LNCaP clone FGC (cell line): ENCODE data around the gene ZCCHC4.

Experiments used
- DNase-seq: peaks from one replicate; pipeline ENCODE4 v3.0.0-alpha.2; 2011; ENCODE audit warnings: low read depth
- H3K4me3 ChIP-seq: 2 replicates; pipeline ENCODE4 v1.5.1; 2011; ENCODE audit warnings: mild to moderate bottlenecking, low read depth, low read length, control low read depth
- CTCF ChIP-seq: IDR thresholded peaks from 2 replicates; pipeline ENCODE4 v1.5.1; 2012; ENCODE audit warnings: mild to moderate bottlenecking; ENCODE audit not compliant: control insufficient read depth, insufficient read depth; ENCODE audit errors: extremely low read depth

Gene ZCCHC4

GRCh38 chr4:25410820-25411529 is 98.4 kb downstream of the ZCCHC4 start:
- no peak overlapping the region for H3K4me3 ChIP-seq
- DNase-seq: peak; percentile 34
- TF ChIP-seq CTCF: no peak

DNA sequence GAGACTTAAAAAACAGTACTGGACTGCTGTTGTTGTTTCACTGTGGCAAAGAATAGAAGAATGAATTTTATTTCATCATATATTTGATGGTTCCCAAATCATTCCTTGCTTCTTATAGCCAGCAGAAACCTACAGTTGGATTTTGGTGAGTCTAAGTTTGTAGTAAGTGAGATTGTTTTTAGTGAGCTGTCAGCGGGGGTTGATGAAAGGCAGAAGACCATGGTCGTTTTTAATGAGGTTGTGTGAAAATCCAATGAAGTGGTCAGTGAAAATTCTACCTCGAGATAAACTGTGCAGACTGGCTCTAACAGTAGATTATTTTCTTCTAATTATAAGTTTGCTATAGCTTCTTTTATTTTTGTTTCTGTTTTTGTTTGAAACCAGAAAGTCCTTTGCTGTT is 100.7 kb downstream of the ZCCHC4 start:
- H3K4me3 ChIP-seq: no peak overlapping the region
- TF ChIP-seq CTCF: no peak
- DNase-seq: no peak

- no peak overlapping the region for H3K4me3 ChIP-seq
- TF ChIP-seq CTCF: no peak
- no peak for DNase-seq
Observed at GRCh38 chr4:25417014-25417413, 104.4 kb downstream of the ZCCHC4 start.
